HG02885 (cell line): ENCODE results near the gene ADD2.

Experiments
- ATAC-seq: cut with Tn5 transposase; IDR thresholded peaks from one replicate; pipeline ENCODE4 v1.9.1; 2021; ENCODE audit warnings: mild to moderate bottlenecking; ENCODE audit not compliant: unreplicated experiment, poor library complexity

ADD2 gene

GRCh38 chr2:70683455-70683854, 84.5 kb downstream of the ADD2 start:
- no peak for ATAC-seq

GRCh38 chr2:70680735-70681134, 87.3 kb downstream of the ADD2 start:
- ATAC-seq, result no peak

GRCh38 chr2:70679259-70679658, 88.7 kb downstream of the ADD2 start:
- ATAC-seq, result no peak

GRCh38 chr2:70678576-70679143, 89.3 kb downstream of the ADD2 start:
- ATAC-seq, result no peak

GRCh38 chr2:70676301-70677035, 91.5 kb downstream of the ADD2 start:
- no peak for ATAC-seq

- no peak for ATAC-seq
Measured at GRCh38 chr2:70675862-70676261, 92.1 kb downstream of the ADD2 start.

- ATAC-seq, result no peak
Measured at GRCh38 chr2:70674636-70675430, 93.2 kb downstream of the ADD2 start.

- no peak for ATAC-seq
Measured at GRCh38 chr2:70673041-70673647, 94.9 kb downstream of the ADD2 start.

- no peak for ATAC-seq
Measured at GRCh38 chr2:70671092-70671675, 96.8 kb downstream of the ADD2 start.

- ATAC-seq, result no peak
Measured at GRCh38 chr2:70670626-70671025, 97.4 kb downstream of the ADD2 start.

- ATAC-seq, result no peak
Measured at GRCh38 chr2:70670202-70670601, 97.8 kb downstream of the ADD2 start.

GRCh38 chr2:70668911-70669310, 99.1 kb downstream of the ADD2 start:
- no peak for ATAC-seq

- no peak for ATAC-seq
Measured at GRCh38 chr2:70668432-70668831, 99.6 kb downstream of the ADD2 start.

GRCh38 chr2:70664525-70664924, 103.5 kb downstream of the ADD2 start:
- no peak for ATAC-seq

- no peak for ATAC-seq
Measured at GRCh38 chr2:70663411-70663810, 104.6 kb downstream of the ADD2 start.

GRCh38 chr2:70659551-70659950, 108.4 kb downstream of the ADD2 start:
- no peak for ATAC-seq

GRCh38 chr2:70658476-70658875, 109.5 kb downstream of the ADD2 start:
- no peak for ATAC-seq

- no peak for ATAC-seq
Measured at GRCh38 chr2:70657246-70657645, 110.8 kb downstream of the ADD2 start.

- no peak for ATAC-seq
Measured at GRCh38 chr2:70656421-70657010, 111.5 kb downstream of the ADD2 start.

GRCh38 chr2:70655786-70656185, 112.2 kb downstream of the ADD2 start:
- no peak for ATAC-seq
